GM21786 (cell line): Measurements from ENCODE around the gene CP.

Experiments used
- ATAC-seq: cut with Tn5 transposase; IDR thresholded peaks from one replicate; pipeline ENCODE4 v1.9.1; 2021; ENCODE audit not compliant: unreplicated experiment

CP gene

DNA sequence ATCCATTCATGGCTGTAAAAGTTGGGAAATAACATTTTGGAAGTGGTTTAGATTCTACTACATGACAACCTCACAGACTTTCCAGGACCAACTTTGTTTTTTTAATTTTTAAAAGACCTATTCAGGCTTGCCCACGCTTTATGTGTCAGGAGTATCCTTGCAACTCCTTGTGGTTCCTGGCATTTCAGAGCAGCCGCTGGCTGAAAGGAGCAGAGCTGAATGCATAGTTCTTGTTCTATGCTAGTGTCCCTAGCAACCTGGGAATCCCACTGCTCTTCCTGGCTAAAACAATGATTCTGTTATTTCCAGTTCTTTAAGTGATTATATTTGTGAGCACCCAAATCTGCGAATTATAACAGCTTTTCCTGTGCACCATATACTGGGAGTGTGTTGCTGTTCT lies 34.9 kb downstream of the CP start:
- ATAC-seq: no peak

DNA sequence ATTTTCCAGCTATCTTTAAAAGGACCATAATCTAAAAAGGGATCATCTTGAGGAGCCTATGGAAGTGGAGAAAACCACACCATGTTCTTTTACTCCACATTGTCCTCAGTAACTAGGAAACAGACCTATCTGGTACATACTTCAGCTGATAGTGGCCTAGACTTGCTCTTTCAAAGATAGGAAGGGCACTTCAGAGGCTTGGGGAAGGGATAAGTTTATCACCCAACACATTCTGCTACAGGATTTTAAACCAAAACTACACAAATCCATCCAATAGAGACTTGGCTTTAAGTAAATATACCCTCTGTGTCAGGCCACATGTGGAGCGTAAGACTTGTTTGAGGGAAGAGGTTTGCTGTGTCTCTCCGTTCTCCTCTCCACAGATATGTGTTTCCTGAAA lies 35.4 kb downstream of the CP start:
- no peak for ATAC-seq

DNA sequence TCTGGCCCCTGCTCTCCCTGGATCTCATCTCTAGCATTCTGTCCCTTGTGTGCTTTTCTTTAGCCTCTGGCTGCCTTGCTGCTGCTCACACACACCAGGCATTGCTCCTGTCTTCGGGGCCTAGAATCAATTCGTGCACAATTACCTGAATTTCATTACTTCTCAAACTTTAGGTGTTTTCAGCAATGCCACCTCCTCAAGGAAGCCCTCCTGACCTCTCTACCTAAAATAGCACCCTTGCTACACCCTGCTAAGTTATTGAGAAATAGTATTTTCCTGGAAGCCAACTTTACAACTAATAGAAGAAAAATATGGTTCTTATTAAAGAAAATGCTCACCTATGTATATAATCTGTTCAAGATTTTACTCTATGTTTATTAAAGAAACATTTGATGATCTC lies 40.4 kb downstream of the CP start:
- ATAC-seq: no peak

DNA sequence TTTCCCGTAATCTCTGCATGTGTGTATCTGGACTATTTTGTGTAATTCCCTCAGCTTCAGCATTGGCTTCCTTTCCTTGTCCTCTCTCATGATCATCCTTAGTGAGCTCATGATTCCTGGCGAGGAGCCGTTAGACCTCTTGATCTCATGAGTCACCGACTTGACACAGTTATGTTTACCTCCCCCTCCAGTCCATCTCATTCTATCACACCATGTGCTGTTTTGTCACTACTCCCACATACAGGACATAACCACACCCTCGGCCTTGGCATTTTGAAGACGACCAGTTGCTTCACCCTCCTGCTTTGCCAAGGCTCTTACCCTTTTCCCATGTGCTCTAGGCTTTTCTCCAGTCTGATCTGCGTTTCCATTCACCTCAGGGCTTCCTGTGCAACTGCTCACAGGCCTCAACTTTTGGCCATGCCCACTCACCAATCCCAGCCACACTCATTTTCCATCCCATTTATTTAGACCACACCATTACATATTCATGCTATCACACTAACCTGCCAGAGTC lies 41.5 kb downstream of the CP start:
- ATAC-seq: no peak

DNA sequence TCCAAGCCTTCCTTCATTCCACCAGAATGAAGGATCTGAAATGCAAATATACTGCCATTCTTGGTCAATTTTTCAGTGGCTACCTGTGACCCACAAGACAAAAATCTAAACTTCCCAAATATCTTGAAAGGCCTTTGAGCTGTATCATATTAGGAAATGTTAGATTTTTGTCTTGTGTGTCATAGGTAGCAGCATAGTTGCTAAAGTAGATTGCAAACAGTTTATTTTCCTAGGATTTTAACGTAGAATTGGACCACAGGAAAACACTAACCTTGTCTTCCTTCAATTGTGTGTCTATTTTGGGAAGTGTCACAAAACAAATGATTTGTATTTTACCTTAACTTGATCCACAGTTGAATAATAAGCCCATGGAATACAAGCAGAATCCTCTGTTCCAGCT lies 42.4 kb downstream of the CP start:
- ATAC-seq: no peak

DNA sequence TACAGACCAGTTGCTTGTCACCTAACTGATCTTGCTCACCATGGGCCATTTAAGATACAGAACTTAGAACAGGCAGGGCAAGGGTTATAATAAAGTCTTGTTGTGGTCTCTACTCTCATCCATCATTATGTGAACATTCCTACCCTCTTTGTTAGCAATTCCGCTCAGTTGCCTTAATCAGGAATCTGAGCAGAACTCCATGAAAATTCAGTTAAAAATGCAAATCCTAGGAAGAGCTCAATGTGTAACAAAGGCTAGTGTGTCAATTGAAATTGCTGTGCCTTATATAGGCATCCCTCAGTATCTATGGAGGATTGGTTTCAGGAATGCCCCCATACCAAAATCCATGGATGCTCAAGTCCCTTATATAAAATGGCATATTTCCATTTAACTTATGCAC lies 44.5 kb downstream of the CP start:
- no peak for ATAC-seq

DNA sequence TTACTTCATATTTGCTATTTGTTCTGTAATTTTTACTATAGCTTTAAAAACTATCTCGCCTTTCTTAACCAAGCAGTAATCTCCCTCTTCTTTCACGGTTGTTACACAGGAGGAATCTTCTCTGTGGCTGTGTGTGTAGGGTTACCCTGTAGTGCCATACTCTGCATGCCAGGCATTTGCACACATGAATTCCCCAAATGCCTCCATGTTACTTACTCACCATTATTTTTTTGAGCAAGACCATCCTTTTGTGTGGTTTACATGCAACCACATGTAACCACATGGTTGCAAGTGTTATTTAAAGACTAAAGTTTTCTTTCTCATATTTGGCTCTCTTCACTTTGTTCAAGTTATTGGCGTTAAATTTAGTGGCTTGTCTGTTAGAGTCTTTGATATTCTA lies 46.7 kb downstream of the CP start:
- peak; percentile 90 for ATAC-seq

DNA sequence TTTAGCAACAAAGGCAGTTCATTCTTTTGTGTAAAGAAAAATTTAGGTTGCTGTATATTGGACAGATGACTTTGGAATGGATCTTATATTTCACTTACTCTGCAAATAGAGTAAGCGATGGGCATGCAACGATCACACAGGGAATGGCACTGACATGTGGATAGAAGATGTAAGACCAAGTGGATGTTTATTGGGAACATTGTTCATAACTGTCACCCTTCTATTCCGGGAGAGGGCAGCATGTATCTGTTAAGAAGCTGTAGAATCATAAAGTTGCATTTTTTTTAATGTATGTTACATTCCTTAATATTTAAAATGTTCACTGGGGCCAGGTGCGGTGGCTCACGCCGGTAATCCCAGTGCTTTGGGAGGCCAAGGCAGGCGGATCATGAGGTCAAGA lies 51.0 kb downstream of the CP start:
- no peak for ATAC-seq

DNA sequence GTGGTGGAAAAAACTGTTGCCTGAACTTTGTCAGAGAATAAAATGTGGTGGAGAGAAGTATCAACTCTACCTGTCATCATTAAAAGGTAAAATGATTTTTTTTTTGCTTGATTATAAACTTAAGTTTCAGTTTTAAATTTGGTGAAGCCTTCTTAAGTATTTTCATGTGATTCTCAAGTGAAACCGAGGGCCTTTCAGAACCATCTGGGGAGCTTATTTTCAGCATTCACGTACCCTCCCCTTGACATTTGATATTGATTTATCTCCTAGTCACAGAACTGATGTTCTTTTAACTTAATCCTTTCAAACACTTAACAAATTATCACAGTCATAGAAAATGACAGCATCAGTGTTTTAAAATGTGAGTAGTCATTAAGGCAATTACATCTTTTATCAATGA lies 53.7 kb downstream of the CP start:
- ATAC-seq: no peak

DNA sequence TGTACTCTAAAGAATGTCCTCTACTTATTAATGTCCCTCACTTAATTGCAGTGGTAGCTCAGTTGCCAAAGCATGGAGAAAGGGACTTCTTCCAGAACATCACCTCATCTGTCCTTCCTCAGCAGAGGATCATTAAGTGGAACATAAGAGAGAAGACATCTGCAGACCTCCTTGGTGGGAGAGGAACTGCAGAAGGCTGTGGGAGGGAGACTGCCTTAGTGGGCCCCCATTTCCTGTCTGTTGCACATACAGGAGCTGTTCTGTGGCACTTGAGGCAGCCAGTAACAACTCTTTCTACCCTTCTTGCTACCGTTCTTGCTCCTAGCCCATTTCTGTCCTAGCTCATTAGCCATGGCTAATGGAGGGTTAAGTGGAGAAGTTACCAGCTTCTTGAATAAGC lies 58.6 kb downstream of the CP start:
- ATAC-seq: no peak

DNA sequence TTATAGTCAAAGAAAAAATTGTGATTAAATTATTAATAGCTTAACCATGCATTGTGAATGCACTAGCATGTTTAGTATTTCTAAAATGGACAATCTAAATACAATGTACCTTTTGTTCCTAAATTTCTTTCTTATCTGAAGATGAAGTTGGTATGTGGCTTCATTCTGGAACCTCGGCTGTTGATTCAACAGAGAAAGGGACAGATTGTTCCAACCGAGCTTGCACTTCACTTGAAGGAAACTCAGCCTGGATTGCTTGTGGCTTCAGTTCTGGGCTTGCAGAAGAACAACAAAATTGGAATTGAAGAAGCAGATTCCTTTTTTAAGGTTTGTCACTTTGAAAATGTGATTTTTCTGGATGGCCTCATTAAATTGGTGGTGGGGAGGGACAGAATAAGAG lies 59.6 kb downstream of the CP start:
- no peak for ATAC-seq

DNA sequence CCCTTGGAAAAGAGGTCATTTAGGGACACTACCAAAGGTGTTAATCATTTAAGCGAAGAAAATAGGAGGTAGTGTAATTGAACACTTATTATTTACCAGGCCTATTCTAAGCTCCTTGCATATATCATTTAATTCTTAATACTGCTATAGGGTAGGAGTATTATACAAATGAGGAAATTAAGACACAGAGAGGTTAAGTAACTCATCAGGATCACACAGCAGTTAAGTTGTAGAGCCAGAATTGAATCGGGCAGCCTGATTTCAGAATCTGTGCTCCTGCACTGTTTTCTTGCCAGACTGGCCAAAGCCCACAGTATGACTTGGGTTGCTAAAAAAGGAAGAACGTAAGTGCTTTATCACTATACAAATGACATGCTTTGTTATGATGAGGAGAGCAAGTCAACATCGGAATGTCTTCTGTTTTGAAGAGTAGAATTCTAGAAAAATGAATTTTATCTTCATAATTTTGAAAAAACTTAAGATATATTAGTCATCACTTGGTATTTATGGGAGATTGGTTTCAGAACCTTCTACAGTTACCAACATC lies 60.8 kb downstream of the CP start:
- no peak for ATAC-seq

DNA sequence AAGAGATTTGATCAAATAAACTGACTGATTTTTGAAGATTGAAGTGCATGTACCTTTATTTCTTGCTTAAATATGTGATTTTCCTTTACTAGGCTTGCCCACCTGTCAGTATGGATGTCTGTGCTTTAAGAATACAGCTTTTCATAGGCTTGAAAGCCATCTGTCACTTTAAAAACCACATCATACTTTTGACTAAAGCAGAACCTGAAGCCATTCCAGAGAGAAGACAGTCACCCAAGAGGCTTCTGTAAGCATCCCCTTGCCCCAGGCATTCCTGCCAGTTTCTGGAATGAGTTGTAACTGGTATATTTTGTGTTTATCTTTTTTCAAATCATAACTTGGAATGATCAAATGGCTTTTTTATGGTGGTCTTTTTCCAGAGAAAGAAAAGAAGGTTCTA lies 68.2 kb downstream of the CP start:
- ATAC-seq: no peak

DNA sequence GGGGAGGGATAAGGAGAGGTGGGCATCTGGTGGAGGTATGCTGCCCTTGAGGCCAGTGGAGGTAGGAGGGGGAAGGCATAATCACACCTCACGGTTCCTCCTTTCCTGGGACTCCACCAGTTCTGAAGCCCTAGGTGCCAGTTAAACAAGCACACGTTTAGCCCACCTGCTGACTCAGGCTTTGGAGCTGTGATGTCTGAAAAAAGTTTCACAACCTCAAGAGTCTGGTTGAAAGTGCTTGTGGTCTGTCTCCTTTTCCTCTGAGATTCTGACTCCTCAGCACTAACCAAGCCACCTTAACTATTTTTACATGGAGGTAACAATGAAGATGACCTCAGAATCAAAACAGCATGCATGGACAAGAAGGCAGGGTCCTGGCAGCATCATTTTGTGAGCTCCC lies 69.2 kb downstream of the CP start:
- ATAC-seq: peak; percentile 94

DNA sequence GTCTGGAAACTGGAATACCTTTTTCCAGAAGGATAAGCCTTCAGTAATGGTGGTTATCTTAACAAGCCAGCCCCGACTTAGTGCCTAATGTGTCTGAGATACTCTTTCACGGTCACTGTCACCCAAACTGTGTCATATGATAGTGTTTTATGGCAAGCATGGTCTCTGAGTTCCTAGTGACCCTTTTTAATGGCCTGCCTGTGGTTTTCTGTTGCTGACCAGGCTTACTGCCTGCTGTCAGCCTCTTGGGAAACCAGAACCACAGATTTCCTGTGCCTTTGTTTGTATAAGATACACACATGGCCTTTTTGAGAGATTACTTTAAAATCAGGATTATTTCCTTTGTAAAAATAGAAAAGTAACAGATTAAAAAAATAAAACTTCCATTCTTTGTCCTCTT lies 69.8 kb downstream of the CP start:
- no peak for ATAC-seq

DNA sequence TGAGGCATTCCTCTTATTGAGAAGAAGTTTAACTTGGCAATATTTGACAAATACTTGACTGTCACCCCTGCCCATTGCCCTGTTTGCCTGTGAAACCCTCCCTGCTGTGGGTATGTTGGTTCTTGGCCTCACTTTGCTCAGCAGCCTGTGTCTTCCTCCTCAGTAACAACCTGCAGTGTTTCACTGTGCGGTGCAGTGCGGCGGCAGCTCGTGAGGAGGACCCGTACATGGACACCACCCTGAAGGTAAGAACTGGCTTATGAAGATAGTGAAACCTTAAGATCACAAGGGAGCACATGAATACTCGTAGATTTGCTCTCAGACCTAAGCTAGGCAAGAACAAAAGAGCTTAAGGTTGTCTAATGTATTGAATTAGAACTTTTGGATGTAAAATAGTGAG lies 71.2 kb downstream of the CP start:
- ATAC-seq: no peak

DNA sequence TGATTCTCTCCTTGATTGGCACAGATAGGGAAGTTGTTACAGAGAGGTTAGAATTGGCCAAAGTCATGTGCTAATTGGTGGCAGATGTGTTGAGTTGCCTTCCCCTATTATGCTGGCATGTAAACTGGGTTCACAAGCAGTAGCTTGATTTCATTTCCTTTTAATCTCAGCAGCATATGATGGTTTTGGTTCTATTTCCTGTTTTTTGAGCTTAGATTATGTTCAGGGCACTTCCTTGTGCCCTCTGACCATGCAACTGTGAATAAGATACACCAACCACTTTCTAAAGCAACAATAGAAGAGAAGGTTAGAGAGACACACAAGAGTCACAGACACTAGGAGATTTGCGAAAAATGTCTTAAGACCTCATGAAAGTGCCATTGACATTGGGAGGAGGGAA lies 75.7 kb downstream of the CP start:
- peak; percentile 91 for ATAC-seq

DNA sequence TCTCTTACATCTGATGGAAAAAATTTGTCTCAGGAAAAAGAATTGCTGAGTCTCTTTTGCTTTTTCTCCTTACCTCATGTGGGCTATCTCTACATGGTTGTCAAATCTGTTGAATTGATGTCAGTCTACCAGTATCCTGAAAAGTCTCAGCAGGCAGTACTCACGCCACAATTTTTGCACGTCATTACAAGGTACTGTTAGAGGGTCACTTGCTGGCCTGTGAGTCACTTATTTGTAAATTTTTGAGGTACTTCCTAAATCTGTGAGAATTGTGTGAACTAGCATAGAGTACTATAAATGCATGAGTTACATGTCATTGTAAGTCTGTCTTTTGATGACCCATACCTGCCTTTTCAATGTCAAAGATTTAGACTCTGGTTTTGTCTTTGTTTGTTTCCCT lies 76.3 kb downstream of the CP start:
- ATAC-seq: no peak

DNA sequence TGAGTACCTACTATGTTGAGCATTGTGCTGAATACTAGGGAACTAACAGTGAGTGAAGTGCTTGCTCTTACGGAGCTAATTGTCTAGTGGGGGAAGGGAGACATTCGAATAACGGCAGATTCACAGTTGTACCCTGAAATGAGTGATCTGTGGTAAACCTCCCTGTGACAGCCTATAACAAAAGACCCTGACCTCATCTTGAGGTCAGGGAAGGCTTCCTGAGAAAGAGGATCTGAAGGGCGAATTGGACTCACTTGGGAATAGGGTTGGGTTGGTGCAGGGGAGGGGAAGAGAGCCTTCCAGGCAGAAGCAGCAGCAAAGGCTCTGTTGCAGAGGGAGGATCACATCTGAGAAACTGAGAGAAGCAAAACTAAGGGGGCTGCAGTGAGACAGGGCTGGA lies 78.9 kb downstream of the CP start:
- no peak for ATAC-seq

DNA sequence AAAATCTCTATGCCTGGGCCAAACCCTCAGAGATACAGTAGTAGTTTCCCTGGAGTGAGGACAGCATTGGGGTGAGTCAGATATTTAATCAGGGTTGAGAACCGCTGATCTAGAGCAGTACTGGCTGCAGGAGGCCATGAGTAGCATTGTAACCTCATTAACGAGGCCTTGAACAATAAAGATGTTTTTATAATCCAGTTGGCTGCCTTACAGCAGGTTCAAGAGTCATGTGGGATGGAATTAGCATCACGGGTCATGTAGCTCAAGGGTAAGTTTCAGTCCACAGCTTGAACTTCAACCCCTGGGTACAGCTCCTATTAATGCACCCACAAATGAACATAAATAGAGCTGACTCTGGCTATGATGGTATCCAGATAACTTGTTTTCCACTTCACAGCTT lies 87.1 kb downstream of the CP start:
- no peak for ATAC-seq

DNA sequence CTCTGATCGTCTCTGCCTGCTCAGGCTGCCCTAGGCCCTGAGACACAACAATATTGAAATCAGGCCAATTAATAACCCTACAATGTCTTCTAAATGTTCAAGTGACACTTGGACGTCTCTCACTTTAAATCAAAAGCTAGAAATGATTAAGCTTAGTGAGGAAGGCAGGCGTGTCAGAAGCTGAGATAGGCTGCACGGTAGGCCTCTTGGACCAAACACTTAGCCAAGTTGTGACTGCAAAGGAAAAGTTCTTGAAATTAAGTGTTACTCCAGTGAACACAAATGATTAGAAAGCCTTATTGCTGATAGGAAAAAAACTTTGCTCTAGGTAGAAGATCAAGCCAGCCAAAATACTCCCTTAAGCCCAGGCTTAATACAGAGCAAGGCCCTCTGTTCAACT lies 90.0 kb downstream of the CP start:
- ATAC-seq: no peak

DNA sequence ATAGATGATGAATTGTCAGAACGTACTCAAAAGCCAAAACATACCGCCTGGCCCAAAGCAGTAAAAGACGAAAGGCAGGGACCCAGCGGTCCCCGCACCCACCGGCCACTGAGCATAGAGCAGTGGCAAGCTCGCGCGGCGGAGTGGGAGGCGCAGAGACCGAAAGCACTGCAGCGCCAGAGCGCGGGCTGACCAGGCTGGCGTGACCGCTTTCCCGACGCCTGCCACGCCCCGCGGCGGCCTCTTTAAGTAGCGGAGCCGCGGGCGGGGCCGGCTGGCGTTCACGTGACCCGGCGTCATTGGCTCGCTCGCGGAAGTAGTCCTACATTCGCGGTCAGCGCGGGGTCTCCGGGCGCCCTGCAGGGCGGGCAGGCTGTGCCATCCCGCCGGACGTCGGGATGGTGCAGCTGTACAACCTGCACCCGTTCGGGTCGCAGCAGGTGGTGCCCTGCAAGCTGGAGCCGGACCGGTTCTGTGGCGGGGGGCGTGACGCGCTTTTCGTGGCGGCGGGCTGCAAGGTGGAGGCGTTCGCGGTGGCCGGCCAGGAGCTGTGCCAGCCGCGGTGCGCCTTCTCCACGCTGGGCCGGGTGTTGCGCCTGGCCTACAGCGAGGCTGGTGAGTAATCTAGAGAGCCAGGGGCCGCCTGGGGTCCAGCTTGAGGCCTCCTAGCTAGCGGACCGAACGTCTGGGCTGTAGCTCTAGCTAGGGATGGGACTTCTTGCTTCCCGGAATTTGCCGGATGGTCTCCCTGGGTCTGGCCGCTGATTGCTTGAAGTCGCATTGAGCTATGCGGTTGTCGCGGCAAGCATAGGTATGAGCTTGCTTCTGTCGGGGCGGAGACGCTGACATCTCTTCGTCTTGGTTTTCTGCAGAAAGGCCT lies 92.1 kb downstream of the CP start, which contains the start of gene HPS3:
HPS3 (plus strand) TSS at position 313 of the 880 bp plus-strand sequence; CDS start at position 399, 86 bp downstream.
- peak; percentile 92 for ATAC-seq

DNA sequence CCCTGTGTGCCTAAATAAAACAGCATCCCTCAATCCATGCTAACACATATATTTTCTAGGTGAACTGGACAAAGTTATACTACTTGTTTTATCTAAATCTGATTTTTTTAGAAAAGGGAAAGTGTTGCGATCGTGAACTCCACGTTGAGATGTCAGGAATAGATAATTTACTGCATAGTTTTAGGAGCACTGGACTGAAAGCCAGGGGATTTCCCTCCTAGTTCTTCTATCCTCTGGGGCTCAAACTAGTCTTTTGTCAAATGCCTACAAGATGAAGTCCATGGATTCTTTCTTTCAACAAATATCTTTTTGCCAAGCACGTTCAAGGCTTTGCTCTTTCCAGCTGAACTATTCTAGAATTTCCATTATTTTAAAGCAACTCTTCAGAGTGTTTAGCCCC lies 92.8 kb downstream of the CP start:
- peak; percentile 8 for ATAC-seq
